DMS153 treated with DMSO at 0.1 percent for 48 hours (cell line): ENCODE measurements around the gene CPLX3.
"Not testable (repeated sequence)": the region's sequence is repeated elsewhere in the genome, so short reads cannot be mapped to it uniquely, and the experiment has no call there.

Source experiments
- DNase-seq: peaks from one replicate; lab custom pipeline; 2025; ENCODE audit not compliant: unreplicated experiment; lab: John Stamatoyannopoulos, UW

The CPLX3 gene

GRCh38 chr15:74826364-74826819 is at the start of gene CPLX3:
Gene CPLX3, plus strand, starts transcription at chr15:74826627. Its CDS starts 77 bp downstream, at chr15:74826704.
- DNase-seq, result no peak

GRCh38 chr15:74776821-74777768 is 49.3 kb upstream of the CPLX3 start:
- no peak for DNase-seq

- DNase-seq, result no peak
These were observed 48.4 kb upstream of the CPLX3 start for GRCh38 chr15:74777769-74778598.

- DNase-seq, result no peak
These were observed 47.8 kb upstream of the CPLX3 start for GRCh38 chr15:74778599-74778970.

GRCh38 chr15:74779162-74779648 is 47.2 kb upstream of the CPLX3 start:
- no peak for DNase-seq

- no peak for DNase-seq
These were observed 45.6 kb upstream of the CPLX3 start for GRCh38 chr15:74780523-74781430.

GRCh38 chr15:74781431-74782258 is 44.8 kb upstream of the CPLX3 start, which contains the start of gene CSK:
Gene CSK, plus strand, starts transcription at chr15:74782080. Its CDS starts 16,218 bp downstream, at chr15:74798298.
- no peak for DNase-seq

- no peak for DNase-seq
These were observed 44.0 kb upstream of the CPLX3 start for GRCh38 chr15:74782259-74783071.

GRCh38 chr15:74783072-74783807 is 43.2 kb upstream of the CPLX3 start:
- no peak for DNase-seq

- DNase-seq, result no peak
These were observed 42.6 kb upstream of the CPLX3 start for GRCh38 chr15:74783808-74784175.

- no peak for DNase-seq
These were observed 41.8 kb upstream of the CPLX3 start for GRCh38 chr15:74784426-74785193.

GRCh38 chr15:74785194-74786032 is 41.0 kb upstream of the CPLX3 start:
- no peak for DNase-seq

- DNase-seq, result not testable (repeated sequence)
These were observed 40.3 kb upstream of the CPLX3 start for GRCh38 chr15:74786081-74786480.

GRCh38 chr15:74786551-74787165 is 39.8 kb upstream of the CPLX3 start:
- no peak for DNase-seq

GRCh38 chr15:74787251-74788041 is 39.0 kb upstream of the CPLX3 start:
- DNase-seq, result no peak
